Lower leg skin (tissue), 3 donors: ENCODE measurements around the gene SLC5A10.

Experiments used
- CTCF ChIP-seq, 3 donors: fragments of 450-650 bp; IDR thresholded peaks; one replicate each; pipeline ENCODE4 v1.5.1; 2016; ENCODE audit warnings: antibody characterized with exemption in 3 of 3, mild to moderate bottlenecking in 3 of 3, moderate library complexity in 2 of 3
- POLR2A ChIP-seq, 2 donors: fragments of 450-650 bp; IDR thresholded peaks; one replicate each; pipeline ENCODE4 v1.6.1; 2016 to 2017; ENCODE audit warnings: antibody characterized with exemption in 2 of 2, mild to moderate bottlenecking in 1 of 2, moderate library complexity in 1 of 2

GRCh38 chr17:18977021-18977420 lies 25.1 kb downstream of the SLC5A10 start:
- TF ChIP-seq CTCF (IDR thresholded peaks at IDR 0.05) (no peak), POLR2A (IDR thresholded peaks at IDR 0.05) (no peak)
